GM12878 (cell line): ENCODE data around the gene TNFAIP3. TPM values are rescaled to one million over a fixed set of nuclear protein-coding genes. Genes with fewer than 3 reads are reported as not detected.

ENCODE experiments used
- BRCA1 ChIP-seq: IDR thresholded peaks from 2 replicates; pipeline ENCODE4 v1.6.1; 2011; ENCODE audit warnings: low read depth, low read length, improper control_type of control experiment
- CHD1 ChIP-seq: IDR thresholded peaks from 2 replicates; pipeline ENCODE4 v1.6.1; 2012; ENCODE audit warnings: low read depth, low read length, improper control_type of control experiment
- E2F8 ChIP-seq: fragments of 450-650 bp; IDR thresholded peaks from 2 replicates; pipeline ENCODE4 v1.6.1; 2018; ENCODE audit warnings: mild to moderate bottlenecking, low read depth, moderate library complexity; ENCODE audit not compliant: partially characterized antibody
- HDAC2 ChIP-seq: fragments of 200-600 bp; sonication (generic); IDR thresholded peaks from 2 replicates; pipeline ENCODE4 v1.6.1; 2017
- NKRF ChIP-seq: fragments of 450-650 bp; conservative IDR thresholded peaks from 2 replicates; pipeline ENCODE4 v1.6.1; 2017; ENCODE audit warnings: mild to moderate bottlenecking, moderate library complexity
- NRF1 ChIP-seq: conservative IDR thresholded peaks from 2 replicates; pipeline ENCODE4 v1.6.1; 2011; ENCODE audit warnings: mild to moderate bottlenecking, low read depth, low read length, improper control_type of control experiment
- RCOR1 ChIP-seq: conservative IDR thresholded peaks from 2 replicates; pipeline ENCODE4 v1.6.1; 2012; ENCODE audit warnings: low read depth, low read length, improper control_type of control experiment
- SMC3 ChIP-seq: IDR thresholded peaks from 2 replicates; pipeline ENCODE4 v1.6.1; 2011; ENCODE audit warnings: low read length, improper control_type of control experiment, borderline replicate concordance
- SREBF1 ChIP-seq: IDR thresholded peaks from 2 replicates; pipeline ENCODE4 v1.6.1; 2012; ENCODE audit warnings: mild to moderate bottlenecking, low read length
- SUZ12 ChIP-seq: fragments of 200-600 bp; sonication (generic); IDR thresholded peaks from one replicate; pipeline ENCODE4 v1.6.1; 2018; ENCODE audit warnings: antibody characterized with exemption, mild to moderate bottlenecking; ENCODE audit not compliant: unreplicated experiment
- USF2 ChIP-seq: IDR thresholded peaks from 2 replicates; pipeline ENCODE4 v1.6.1; 2011; ENCODE audit warnings: low read depth, low read length, improper control_type of control experiment, borderline replicate concordance
- ZNF207 ChIP-seq: fragments of 450-650 bp; IDR thresholded peaks from 2 replicates; pipeline ENCODE4 v1.6.1; 2014; ENCODE audit warnings: antibody characterized with exemption, mild to moderate bottlenecking, borderline replicate concordance
- ZNF384 ChIP-seq: IDR thresholded peaks from 2 replicates; pipeline ENCODE4 v1.6.1; 2012; ENCODE audit warnings: low read depth, mild to moderate bottlenecking, low read length, improper control_type of control experiment, borderline replicate concordance
- polyA plus RNA-seq, 11 experiments: library from polyadenylated mRNA; depleted of rRNA in 4 of 11; unstranded in 6 of 11; stranded (reverse) in 5 of 11; fragments of >200 nt; fragmentation: Nextera tagmentation in 4 of 11; fragmentation: Illumina TruSeq in 1 of 11; extraction: Ambion mirVana in 4 of 11; extraction: Trizol in 1 of 11; gene quantifications; 1 replicate in 1 of 11; 2 replicates in 10 of 11; pipeline versions ENCODE4 v1.2.1 to v1.2.3, GENCODE V29; 2011 to 2016; ENCODE audit warnings: inconsistent platforms in 2 of 11, missing spikeins in 2 of 11, low read depth in 1 of 11
- total RNA-seq, 4 experiments: library from RNA; depleted of rRNA in 3 of 4; stranded (reverse); fragments of >200 nt in 3 of 4; fragmentation: Illumina TruSeq in 1 of 4; extraction: Trizol in 1 of 4; gene quantifications; 2 replicates each; pipeline versions ENCODE4 v1.2.1 to v1.2.3, GENCODE V29; 2013 to 2021
- TF ChIP-seq, protein P1 (sequence below): fragments of 450-650 bp; formaldehyde crosslinking; IDR thresholded peaks from 2 replicates; pipeline ENCODE4 v1.5.0; 2022; ENCODE audit warnings: mild to moderate bottlenecking, missing genetic modification characterization
- TF ChIP-seq, protein P2 (sequence below): IDR thresholded peaks from 2 replicates; pipeline ENCODE4 v1.6.1; 2011; ENCODE audit warnings: low read depth, mild to moderate bottlenecking, low read length, moderate library complexity, borderline replicate concordance; ENCODE audit errors: extremely low read depth
- TF ChIP-seq, protein P3 (sequence below): fragments of 450-650 bp; IDR thresholded peaks from 2 replicates; pipeline ENCODE4 v1.6.1; 2017; ENCODE audit warnings: antibody characterized with exemption, mild to moderate bottlenecking, moderate library complexity

Gene TNFAIP3
- total and polyA plus RNA-seq, 10 of the 15 experiments (the other 5 are each of a cell fraction or from before 2014, with no cell fraction given) = 18.0 to 350 (median 127) TPM

DNA sequence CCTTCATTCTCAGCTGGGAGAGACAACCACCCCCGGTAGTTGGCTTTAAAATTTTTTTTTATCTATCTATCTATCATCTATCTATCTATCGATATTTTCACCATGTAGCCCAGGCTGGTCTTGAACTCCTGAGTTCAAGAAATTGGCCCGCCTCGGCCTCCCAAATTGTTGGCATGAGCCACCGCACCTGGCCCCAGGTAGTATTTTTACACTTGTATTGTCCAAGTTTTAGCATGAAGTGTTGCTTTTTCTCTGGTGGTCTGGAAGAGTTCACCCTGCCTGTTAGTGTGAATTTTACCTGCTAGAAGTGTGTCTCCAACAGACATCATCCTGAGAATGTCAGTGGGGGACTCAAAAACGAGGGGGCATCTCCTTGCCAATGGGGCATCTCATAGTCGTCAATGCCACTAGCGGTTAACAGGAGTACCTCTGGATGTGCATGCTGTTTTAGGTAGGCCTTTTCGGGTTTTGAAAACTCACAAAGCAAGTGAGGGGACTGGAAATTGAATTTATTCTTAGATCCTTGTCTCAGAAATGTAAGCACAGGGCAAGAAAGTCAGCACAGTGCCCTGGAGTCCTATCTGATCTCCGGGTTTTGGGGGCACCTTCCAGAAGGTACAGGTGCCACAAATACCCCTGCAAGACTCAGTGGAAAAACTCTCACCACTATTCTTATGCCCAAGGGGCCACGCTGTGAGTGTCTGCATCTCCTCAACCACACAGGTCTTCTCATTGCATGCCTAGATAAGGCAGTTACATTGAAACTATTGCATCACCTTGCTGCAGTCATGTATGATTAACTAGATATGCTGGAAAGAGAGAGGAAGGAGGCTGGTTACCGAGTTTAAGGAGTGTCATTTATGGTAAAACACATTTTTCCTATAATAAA is 37.1 kb downstream of the TNFAIP3 start (continued):
- TF ChIP-seq SMC3 (no peak), NRF1 (no peak), SUZ12 (no peak), USF2 (no peak), E2F8 (no peak), CHD1 (no peak), RCOR1 (no peak), BRCA1 (no peak), ZNF207 (no peak), ZNF384 (no peak), HDAC2 (no peak), NKRF (no peak), SREBF1 (no peak)
- TF ChIP-seq, protein P1, sequence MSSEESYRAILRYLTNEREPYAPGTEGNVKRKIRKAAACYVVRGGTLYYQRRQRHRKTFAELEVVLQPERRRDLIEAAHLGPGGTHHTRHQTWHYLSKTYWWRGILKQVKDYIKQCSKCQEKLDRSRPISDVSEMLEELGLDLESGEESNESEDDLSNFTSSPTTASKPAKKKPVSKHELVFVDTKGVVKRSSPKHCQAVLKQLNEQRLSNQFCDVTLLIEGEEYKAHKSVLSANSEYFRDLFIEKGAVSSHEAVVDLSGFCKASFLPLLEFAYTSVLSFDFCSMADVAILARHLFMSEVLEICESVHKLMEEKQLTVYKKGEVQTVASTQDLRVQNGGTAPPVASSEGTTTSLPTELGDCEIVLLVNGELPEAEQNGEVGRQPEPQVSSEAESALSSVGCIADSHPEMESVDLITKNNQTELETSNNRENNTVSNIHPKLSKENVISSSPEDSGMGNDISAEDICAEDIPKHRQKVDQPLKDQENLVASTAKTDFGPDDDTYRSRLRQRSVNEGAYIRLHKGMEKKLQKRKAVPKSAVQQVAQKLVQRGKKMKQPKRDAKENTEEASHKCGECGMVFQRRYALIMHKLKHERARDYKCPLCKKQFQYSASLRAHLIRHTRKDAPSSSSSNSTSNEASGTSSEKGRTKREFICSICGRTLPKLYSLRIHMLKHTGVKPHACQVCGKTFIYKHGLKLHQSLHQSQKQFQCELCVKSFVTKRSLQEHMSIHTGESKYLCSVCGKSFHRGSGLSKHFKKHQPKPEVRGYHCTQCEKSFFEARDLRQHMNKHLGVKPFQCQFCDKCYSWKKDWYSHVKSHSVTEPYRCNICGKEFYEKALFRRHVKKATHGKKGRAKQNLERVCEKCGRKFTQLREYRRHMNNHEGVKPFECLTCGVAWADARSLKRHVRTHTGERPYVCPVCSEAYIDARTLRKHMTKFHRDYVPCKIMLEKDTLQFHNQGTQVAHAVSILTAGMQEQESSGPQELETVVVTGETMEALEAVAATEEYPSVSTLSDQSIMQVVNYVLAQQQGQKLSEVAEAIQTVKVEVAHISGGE = no peak
- TF ChIP-seq, protein P2, sequence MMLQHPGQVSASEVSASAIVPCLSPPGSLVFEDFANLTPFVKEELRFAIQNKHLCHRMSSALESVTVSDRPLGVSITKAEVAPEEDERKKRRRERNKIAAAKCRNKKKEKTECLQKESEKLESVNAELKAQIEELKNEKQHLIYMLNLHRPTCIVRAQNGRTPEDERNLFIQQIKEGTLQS = peak; percentile 42; the same call in 1 of the 2 replicates
- TF ChIP-seq, protein P3, sequence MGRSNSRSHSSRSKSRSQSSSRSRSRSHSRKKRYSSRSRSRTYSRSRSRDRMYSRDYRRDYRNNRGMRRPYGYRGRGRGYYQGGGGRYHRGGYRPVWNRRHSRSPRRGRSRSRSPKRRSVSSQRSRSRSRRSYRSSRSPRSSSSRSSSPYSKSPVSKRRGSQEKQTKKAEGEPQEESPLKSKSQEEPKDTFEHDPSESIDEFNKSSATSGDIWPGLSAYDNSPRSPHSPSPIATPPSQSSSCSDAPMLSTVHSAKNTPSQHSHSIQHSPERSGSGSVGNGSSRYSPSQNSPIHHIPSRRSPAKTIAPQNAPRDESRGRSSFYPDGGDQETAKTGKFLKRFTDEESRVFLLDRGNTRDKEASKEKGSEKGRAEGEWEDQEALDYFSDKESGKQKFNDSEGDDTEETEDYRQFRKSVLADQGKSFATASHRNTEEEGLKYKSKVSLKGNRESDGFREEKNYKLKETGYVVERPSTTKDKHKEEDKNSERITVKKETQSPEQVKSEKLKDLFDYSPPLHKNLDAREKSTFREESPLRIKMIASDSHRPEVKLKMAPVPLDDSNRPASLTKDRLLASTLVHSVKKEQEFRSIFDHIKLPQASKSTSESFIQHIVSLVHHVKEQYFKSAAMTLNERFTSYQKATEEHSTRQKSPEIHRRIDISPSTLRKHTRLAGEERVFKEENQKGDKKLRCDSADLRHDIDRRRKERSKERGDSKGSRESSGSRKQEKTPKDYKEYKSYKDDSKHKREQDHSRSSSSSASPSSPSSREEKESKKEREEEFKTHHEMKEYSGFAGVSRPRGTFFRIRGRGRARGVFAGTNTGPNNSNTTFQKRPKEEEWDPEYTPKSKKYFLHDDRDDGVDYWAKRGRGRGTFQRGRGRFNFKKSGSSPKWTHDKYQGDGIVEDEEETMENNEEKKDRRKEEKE = no peak
